CD4-positive, alpha-beta T cell treated with Interleukin-15 for 1 hour (primary cell): Measurements from ENCODE around the gene MAFG.

Experiments used
- DNase-seq: peaks from one replicate; pipeline ENCODE4 v3.0.0-alpha.2; 2020

Gene MAFG

DNA sequence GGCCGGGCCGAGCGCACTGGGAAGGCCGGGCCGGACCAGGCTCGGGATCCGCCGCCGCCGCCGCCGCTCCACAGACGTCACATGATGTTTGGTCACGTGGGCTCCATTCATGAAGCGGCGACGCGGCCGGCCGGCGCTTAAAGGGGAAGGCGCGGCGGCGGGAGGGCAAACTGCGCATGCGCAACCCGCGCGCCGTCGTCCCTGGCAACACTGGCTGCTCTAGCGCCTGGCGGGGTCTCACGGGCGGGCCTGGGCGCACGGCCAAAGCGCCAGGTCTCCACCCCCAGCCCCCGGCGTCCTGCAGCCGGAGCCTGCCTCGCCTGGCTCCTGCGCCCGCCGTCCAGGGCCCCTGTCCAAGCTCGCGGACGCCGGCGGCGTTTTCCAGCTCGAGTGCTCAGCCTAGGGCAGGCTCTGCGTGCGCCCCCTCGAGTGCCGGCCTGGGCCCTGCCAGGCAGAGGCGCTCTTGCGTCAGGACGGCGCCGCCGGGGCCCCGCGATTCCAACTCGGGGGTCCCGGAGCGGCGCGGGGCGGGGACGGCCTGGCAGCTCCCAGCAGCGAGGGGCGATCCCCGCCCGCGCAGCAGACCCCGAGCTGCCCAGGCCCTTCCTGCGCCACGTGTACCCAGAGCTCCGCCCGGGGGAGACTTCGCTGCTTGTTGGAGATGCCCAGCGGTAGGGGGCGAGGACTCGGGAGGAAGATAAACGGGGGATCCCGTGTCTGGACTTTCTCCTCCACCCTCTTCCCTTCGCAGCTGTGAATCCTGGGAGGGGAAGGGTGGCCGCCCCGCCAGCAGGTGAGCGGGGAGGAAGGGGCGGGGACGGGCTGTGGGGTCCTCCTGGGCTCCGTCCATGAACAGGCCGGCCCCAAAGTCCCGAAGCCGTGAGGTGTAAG lies at the start of gene MAFG:
MAFG (minus strand) TSS at position 83 of the 891 bp plus-strand sequence. CDS start 4,550 bp downstream, outside the sequence.
- DNase-seq, result peak; percentile 91

DNA sequence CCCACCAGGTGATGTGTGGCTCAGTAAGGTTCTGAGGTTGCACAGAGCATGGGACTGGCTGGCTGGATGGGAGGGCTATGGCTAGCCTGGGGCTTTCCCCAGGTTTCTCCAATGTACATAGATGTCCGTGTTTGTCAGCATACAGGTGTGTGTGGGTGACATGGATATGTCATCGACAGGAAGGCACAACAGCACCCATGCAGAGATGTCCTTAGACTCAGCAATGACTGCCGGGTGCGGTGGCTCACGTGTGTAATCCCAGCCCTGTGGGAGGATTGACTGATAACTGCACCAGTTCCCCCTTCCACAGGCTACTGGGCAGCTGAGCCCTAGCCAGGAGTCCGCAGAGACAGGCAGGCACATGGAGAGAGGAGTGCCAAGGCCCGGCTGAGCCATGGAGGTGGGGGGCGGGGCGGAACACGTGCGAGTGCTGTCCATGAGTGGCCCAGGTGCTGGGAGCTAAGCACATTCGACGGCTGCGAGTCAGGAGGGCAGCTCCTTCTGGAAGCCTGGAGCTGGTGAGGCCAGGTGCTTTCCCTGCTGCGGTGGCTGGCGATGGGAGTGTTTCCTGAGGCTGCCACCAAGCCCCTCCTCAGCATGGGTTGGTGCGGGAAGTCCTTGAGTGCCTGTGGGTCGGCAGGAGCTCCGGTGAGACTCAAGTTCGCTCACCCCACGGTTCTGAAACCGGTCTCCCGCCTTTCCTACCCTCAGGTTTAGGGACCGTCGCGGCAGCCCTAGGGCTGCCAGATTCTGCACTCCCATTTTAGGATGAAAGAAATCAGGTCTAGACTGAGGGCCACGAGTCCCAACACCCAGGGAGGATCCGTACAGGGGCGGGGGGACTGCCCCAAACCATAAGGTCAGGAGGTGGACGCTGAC lies 49.0 kb upstream of the MAFG start:
- no peak for DNase-seq

DNA sequence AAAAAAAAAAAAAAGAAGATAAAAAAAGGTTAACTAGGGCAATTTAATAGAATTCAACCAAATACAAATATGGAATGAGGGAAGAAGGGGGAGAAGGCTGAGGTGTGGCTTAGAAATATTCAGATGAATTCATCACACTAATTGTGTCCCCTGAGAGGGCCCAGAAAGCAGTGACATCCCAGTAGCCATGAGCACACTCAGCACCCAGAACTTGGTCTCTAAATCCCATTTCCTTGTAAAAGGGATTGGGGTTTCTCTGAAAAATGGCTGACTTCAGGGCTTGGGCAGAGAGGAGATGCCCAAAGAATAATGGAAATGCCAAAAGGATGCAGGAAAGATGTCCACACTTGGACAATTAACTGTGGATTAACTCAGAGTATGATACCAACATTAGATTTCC lies 45.9 kb upstream of the MAFG start:
- no peak for DNase-seq

DNA sequence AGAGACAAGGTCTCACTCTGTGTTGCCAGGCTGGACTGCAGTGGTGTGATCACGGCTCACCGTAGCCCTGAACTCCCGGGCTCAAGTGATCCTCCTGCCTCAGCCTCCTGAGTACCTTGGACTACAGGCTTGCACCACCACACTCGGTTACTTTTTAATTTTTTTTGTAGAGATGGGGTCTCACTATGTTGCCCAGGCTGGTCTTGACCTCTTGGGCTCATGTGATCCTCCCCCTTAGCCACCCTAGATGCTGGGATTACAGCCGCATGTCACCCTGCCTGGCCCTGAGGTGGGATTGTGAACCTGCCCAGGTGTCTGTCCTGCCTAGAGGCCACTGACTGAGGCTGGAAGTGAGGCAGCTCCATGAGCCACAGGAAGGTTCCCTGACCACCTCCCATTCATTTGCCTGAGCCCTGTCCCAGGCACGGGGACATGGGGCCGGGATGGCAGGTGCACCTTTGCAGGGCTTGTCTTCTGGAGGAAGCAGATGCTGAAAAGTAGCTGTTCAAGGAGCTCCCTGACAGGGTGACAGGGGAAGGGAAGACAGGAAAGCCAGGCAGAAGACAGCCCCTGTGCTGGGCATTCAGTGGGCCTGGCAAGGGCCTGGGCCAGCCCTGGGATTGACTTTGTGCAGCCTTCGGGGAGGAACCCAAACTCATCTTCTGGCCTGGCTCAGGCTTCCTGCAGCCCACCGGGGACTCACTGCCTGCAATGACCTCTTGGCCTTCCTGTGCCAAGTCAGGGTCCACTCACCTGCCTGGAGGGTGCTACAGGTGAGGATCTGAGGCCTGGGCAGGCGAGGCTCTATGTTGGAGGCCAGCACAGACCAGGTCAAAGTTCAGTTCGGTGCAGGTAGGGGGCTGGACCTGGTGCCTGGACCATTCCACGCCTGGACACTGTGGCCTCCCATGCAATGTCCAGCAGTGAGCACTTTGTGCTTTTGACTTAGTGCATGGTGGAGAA lies 41.6 kb upstream of the MAFG start:
- DNase-seq, result no peak

DNA sequence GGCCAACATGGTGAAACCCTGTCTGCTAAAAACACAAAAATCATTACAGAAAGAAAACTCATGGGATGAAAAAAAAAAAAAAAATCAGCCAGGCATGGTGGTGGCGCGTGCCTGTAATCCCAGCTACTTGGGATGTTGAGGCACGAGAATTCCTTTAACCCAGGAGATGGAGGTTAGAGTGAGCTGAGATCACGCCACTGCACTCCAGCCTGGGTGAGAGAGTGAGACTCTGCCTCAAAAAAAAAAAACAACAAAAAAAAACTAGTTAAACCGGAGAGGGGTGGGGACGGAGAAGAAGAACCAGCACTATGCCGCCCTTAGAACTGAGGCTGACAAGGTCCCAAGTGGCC lies 40.8 kb upstream of the MAFG start:
- no peak for DNase-seq

DNA sequence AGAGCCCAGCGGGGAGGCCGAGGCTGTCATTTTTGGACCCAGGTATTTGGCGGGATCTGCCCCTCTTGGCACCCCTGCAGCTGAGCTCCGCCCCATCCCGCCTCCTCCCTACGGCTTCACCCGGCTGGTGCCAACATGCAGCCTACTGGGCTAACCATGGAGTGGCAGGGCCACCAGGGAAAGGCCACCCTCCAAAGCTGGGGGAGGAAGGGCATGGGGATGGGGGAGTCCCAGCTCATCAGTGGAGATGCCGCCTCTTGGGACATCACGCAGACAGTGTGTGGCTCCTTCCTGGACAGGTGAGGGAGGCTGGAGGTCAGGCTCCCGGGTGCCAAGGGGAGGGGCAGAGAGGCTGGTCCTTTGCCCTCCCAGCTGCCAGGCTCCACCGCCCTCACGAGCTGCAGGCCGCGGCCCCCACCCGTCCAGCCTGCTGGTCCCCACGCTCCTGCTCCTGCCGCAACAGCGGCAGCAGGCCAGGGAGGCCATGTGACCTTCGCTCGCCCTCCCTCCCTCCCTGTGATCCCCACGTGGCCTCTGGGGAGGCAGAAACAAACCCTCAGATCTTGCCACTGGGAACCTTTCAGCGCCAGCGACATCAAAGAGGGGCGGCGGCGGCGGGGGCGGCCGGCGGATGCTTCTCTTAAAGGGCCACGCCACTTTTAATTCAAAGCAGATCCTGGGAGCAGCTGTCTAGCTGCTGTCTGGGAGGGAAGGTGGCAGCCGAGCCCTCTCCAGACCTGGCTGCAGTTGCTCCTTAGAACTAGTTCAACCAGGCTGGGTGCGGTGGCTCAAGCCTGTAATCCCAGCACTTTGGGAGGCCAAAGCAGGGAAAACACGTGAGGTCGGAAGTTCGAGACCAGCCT lies 40.2 kb upstream of the MAFG start:
- DNase-seq, result peak; percentile 84

DNA sequence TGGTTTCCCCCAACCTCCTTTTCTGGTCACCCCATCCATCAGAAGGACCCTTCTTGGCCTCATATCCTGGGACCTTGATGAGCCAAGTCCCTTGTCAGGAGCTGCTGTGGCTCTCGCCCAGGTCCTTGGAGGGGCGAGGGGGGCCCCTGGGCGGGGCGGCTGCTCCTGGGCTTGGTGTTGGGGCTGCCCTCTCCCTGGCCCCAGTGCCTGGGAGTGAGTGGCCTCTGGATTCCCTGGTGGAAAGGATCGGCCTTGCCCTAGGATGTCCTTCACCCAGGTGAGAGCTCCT lies 39.7 kb upstream of the MAFG start:
- no peak for DNase-seq

GRCh38 chr17:81966343-81967243 lies 39.1 kb upstream of the MAFG start:
- peak; percentile 22 for DNase-seq

GRCh38 chr17:81964081-81964849 lies 36.7 kb upstream of the MAFG start:
- no peak for DNase-seq

DNA sequence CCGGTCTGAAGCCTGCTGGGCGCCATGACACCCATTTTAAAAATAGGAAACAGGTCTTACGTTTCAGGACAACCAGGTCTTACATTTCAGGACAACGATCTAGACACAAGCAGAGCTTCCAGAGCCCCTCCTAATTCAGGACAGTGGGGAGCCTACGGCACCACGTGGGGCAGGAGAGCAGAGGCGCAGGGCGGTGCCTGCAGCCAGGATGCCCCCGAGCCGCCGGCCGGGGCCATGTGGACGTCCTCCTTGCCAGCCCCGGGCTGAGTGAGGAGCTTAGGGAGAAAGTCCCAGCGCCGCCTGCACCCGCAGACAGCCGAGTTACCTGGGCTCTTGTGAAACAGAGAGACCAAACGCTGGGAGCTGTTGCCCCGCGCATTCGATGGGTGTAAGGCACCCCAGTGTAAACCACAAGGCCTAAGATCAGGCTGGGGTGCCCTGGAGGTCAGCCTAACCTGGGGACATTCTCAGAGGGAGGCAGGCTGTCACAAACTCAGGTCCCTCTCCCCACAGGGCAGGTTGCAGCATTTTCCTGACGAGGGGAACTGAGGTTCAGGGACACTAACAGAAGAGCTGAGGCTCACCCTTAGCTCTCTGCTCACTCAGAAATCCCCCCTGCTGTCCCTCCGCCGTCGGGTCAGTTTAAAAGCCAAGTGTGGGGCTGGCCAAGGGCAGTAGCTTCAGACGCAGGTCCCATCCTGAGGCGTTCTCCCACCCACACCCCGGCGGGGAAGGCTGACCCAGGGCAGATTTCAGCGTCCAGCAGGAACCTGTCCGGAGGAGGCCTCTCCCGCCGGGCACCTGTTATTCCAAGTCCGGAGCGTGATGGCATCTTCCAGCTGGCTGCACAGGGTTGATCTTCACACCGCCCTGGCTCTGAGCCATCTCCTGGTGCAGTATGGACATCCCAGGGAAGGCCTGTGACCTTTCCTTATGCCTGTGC lies 35.2 kb upstream of the MAFG start:
- no peak for DNase-seq

DNA sequence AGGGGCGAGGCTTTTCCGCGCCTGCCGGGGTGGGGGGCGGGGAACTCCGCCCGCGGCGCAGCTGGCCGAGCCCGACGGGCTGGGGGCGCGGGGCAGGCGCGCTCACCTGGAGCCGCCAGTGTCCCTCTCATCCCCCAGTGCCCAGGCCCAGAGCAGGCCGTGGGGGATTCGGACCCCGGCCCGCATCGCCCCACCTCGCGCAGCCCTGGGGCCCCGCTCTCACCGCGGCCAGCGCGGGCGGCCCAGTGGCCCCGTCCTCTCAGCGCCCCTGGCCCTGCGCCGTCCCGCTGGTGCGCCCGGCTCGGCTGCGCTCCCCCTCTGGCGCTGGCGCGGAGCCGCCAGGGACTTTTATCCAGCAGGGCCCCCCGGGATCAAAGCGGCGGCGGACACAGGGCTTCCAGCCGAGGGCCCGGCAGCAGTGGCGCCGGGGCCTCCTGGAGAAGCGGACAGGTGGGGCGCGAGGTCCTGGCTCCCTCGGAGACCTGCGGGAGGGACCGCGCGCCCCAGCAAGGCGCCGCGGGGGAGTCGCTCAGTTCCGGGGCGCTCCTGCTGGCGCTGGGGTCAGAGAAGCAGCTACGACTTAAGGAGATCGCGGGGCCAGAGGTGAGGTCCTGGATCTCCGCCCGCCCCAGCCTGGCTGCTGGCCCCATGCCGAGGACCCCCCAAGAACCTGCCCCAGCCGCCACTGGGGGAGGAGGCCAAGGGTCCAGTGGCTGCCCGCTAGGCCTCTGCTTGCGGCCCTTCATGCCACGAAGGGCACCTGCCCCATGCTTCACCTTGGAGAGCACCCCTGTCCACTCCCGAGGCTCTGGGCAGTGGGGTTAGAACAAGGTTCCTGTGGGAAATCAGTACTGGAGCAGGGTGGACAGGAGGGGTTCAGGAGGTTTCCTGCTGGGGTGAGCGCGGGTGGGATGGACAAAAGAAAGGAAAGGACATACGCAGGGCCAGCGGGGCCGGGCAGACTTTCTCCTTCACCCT lies 34.3 kb upstream of the MAFG start:
- no peak for DNase-seq

DNA sequence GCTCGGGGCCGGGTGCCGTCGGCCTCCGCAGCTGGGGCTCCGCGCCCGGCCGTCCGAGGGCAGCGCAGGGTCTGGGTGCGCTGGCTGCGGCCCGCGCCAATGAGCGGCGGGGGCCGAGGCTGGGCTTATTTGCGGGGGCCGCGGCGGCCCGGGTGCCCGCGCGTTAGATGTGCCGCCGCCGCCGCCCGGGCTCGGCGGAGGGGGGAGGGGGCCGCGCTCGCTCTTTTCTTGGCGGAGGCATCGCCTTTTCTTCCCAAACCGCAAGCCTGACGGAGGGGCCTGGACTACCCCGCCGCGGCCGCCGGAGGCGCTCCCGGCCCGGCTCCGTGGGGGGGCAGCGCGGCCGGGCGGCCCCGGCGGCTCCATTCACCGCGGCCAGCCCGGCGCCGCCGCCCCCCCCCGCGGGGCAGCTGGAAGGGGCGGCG lies 33.6 kb upstream of the MAFG start, which contains the start of gene NOTUM:
NOTUM (minus strand) TSS at position 101 of the 425 bp plus-strand sequence. CDS start 278 bp downstream, outside the sequence.
- no peak for DNase-seq

GRCh38 chr17:81960130-81960958 lies 32.8 kb upstream of the MAFG start:
- no peak for DNase-seq

DNA sequence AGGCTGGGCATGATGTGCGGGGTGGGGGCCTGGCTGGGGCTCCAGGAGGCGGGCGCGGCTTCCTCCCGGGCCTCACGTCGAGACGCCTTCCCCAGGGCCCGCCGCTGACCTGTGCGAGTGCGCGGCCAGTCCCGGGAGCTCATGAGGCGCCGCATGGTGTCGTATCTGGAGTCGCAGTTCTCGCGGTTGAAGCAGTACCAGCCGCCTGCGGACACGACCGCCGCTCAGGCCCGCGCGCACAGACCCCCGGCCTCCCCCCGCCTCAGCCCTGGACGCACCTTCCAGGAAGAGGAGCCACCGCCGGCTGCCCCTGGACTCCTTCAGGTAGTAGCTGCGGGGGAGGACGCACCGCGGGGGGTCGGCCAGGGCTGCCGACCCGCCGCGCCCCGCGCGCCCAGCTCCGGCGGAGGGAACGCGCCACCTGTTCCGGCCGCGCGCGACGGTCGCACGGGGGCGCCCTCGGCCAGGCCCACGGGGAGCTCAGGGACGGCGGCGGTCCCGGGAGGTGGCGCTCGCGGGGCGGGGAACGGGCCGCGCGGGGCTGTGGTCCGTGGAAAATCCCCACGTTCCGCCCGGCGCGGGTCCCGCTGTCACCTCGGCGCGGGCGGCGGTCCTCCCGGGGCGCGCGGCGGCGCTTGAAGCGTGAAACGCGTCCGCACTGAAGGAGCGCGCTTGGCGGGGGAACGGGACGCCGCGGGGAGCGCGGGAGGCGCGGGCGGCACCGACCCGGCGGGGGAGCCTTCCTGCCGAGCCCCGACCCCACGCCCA lies 32.0 kb upstream of the MAFG start:
- DNase-seq, result peak; percentile 77

- DNase-seq, result no peak
Observed at GRCh38 chr17:81958633-81959342, 31.3 kb upstream of the MAFG start.
